ENCODE measurements around the gene SRCAP. TPM values are rescaled to one million over a fixed set of nuclear protein-coding genes. Genes with fewer than 3 reads are reported as not detected.

The SRCAP gene
- polyA plus RNA-seq, 3 donors = 38.6 to 55.8 (median 43.9) TPM

- no peak for DNase-seq
Measured at GRCh38 chr16:30769379-30770089, 70.6 kb downstream of the SRCAP start.

GRCh38 chr16:30771726-30772125 is 72.8 kb downstream of the SRCAP start:
- no peak for DNase-seq

GRCh38 chr16:30773826-30774225 is 74.9 kb downstream of the SRCAP start:
- no peak for DNase-seq

- DNase-seq = no peak
Measured at GRCh38 chr16:30774367-30775130, 75.6 kb downstream of the SRCAP start.

GRCh38 chr16:30775131-30775391 is 76.1 kb downstream of the SRCAP start:
- no peak for DNase-seq

GRCh38 chr16:30775392-30776188 is 76.6 kb downstream of the SRCAP start:
- peak; percentile 88 for DNase-seq

GRCh38 chr16:30777591-30778297 is 78.8 kb downstream of the SRCAP start:
- DNase-seq = no peak

- no peak for DNase-seq
Measured at GRCh38 chr16:30778549-30779244, 79.7 kb downstream of the SRCAP start.

GRCh38 chr16:30779596-30779995 is 80.6 kb downstream of the SRCAP start:
- no peak for DNase-seq

- DNase-seq = no peak
Measured at GRCh38 chr16:30780021-30780420, 81.0 kb downstream of the SRCAP start.

- no peak for DNase-seq
Measured at GRCh38 chr16:30780549-30780948, 81.6 kb downstream of the SRCAP start.

GRCh38 chr16:30782486-30783279 is 83.7 kb downstream of the SRCAP start:
- no peak for DNase-seq

GRCh38 chr16:30783280-30784109 is 84.5 kb downstream of the SRCAP start:
- no peak for DNase-seq

- DNase-seq = no peak
Measured at GRCh38 chr16:30784215-30784614, 85.2 kb downstream of the SRCAP start.

- DNase-seq = no peak
Measured at GRCh38 chr16:30785126-30786106, 86.4 kb downstream of the SRCAP start.

GRCh38 chr16:30786115-30786935 is 87.4 kb downstream of the SRCAP start:
- DNase-seq = no peak

GRCh38 chr16:30786936-30787612 is 88.1 kb downstream of the SRCAP start, which contains the start of gene ZNF629:
Gene ZNF629 (minus strand): TSS chr16:30787205. CDS start chr16:30784482, 2,723 bp downstream.
- DNase-seq = peak; percentile 89
